GM23338 (cell line): ENCODE measurements around the gene TACC3. TPM values are rescaled to one million over a fixed set of nuclear protein-coding genes. Genes with fewer than 3 reads are reported as not detected.

Experiments
- ATAC-seq: fragments of 200-7000 bp; cut with Tn5 transposase; 3 replicates; pipeline ENCODE4 v1.9.1; 2020
- DNase-seq: peaks from one replicate; pipeline ENCODE4 v3.0.0-alpha.2; 2015; ENCODE audit warnings: low spot score
- H2AFZ ChIP-seq: fragments of 200-600 bp; sonication (generic); 2 replicates; pipeline ENCODE4 v1.8.0; 2016; ENCODE audit warnings: antibody characterized with exemption, mild to moderate bottlenecking, moderate library complexity
- H3F3A ChIP-seq: fragments of 200-600 bp; sonication (generic); replicated peaks from 2 replicates; pipeline ENCODE4 v1.8.0; 2017; ENCODE audit warnings: antibody characterized with exemption, mixed run types, low read depth
- H3K27ac ChIP-seq: fragments of 200-600 bp; sonication (generic); 2 replicates; pipeline ENCODE4 v1.6.1; 2016; ENCODE audit warnings: low read depth
- H3K27me3 ChIP-seq: fragments of 200-600 bp; sonication (generic); 2 replicates; pipeline ENCODE4 v1.8.0; 2016; ENCODE audit warnings: mild to moderate bottlenecking, mixed run types, moderate library complexity; ENCODE audit not compliant: insufficient read depth
- H3K36me3 ChIP-seq: fragments of 200-600 bp; sonication (generic); 2 replicates; pipeline ENCODE4 v1.8.0; 2016; ENCODE audit warnings: mild to moderate bottlenecking; ENCODE audit not compliant: insufficient read depth
- H3K4me1 ChIP-seq: fragments of 200-600 bp; sonication (generic); 2 replicates; pipeline ENCODE4 v1.8.0; 2016; ENCODE audit warnings: mild to moderate bottlenecking, moderate library complexity; ENCODE audit not compliant: insufficient read depth
- H3K4me2 ChIP-seq: fragments of 200-600 bp; sonication (generic); 2 replicates; pipeline ENCODE4 v1.7.1; 2017; ENCODE audit warnings: mixed run types
- H3K4me3 ChIP-seq: fragments of 200-600 bp; sonication (generic); 2 replicates; pipeline ENCODE4 v1.6.1; 2016; ENCODE audit warnings: mixed run types
- H3K79me2 ChIP-seq: fragments of 200-600 bp; sonication (generic); replicated peaks from 2 replicates; pipeline ENCODE4 v1.8.0; 2017; ENCODE audit warnings: mild to moderate bottlenecking; ENCODE audit not compliant: insufficient read depth
- H3K9me2 ChIP-seq: fragments of 200-600 bp; sonication (generic); 2 replicates; pipeline ENCODE4 v1.8.0; 2017; ENCODE audit not compliant: insufficient read depth
- H4K20me1 ChIP-seq: fragments of 200-600 bp; sonication (generic); replicated peaks from 2 replicates; pipeline ENCODE4 v1.8.0; 2017; ENCODE audit warnings: mild to moderate bottlenecking; ENCODE audit not compliant: insufficient read depth
- H3K27ac Mint-ChIP-seq: 2 replicates; pipeline ENCODE4 v1.8.0; 2020; ENCODE audit warnings: inconsistent platforms, mild to moderate bottlenecking, moderate library complexity, mixed read lengths
- H3K27me3 Mint-ChIP-seq: 3 replicates; pipeline ENCODE4 v1.8.0; 2022; ENCODE audit warnings: low read depth, mild to moderate bottlenecking, moderate library complexity, mixed read lengths, inconsistent platforms; ENCODE audit not compliant: insufficient read depth, poor library complexity
- H3K36me3 Mint-ChIP-seq: 3 replicates; pipeline ENCODE4 v1.8.0; 2021; ENCODE audit warnings: low read depth, mild to moderate bottlenecking, inconsistent platforms, moderate library complexity, mixed read lengths
- H3K4me1 Mint-ChIP-seq: 3 replicates; pipeline ENCODE4 v1.8.0; 2020; ENCODE audit warnings: mild to moderate bottlenecking, inconsistent platforms, mixed read lengths
- H3K4me3 Mint-ChIP-seq: 3 replicates; pipeline ENCODE4 v1.8.0; 2021; ENCODE audit warnings: moderate library complexity, mild to moderate bottlenecking, inconsistent platforms, mixed read lengths
- H3K9me3 Mint-ChIP-seq: 3 replicates; pipeline ENCODE4 v1.8.0; 2020; ENCODE audit warnings: moderate library complexity, mild to moderate bottlenecking, inconsistent platforms, mixed read lengths
- EZH2 ChIP-seq: fragments of 200-600 bp; sonication (generic); IDR thresholded peaks from one replicate; pipeline ENCODE4 v1.8.0; 2017; ENCODE audit warnings: antibody characterized with exemption, mild to moderate bottlenecking, low read depth; ENCODE audit not compliant: unreplicated experiment
- EZH2phosphoT487 ChIP-seq: fragments of 200-600 bp; sonication (generic); IDR thresholded peaks from one replicate; pipeline ENCODE4 v1.8.1; 2018; ENCODE audit warnings: antibody characterized with exemption; ENCODE audit not compliant: unreplicated experiment
- NANOG ChIP-seq: IDR thresholded peaks from 2 replicates; pipeline ENCODE4 v1.6.1; 2016; ENCODE audit warnings: antibody characterized with exemption, borderline replicate concordance
- POLR2AphosphoS5 ChIP-seq: IDR thresholded peaks from 2 replicates; pipeline ENCODE4 v1.6.1; 2016; ENCODE audit warnings: antibody characterized with exemption, low read depth
- STAT1 ChIP-seq: IDR thresholded peaks from one replicate; pipeline ENCODE4 v1.6.1; 2016; ENCODE audit warnings: antibody characterized with exemption; ENCODE audit not compliant: unreplicated experiment
- ZNF331 ChIP-seq: fragments of 250-450 bp; sonication (Bioruptor Pico); IDR thresholded peaks from 2 replicates; pipeline ENCODE4 v1.5.0; 2020; ENCODE audit warnings: low read depth, mild to moderate bottlenecking, moderate library complexity
- polyA plus RNA-seq: library from polyadenylated mRNA; unstranded; fragments of >200 nt; fragmentation: Nextera tagmentation; extraction: Ambion mirVana; gene quantifications from 2 replicates; pipeline ENCODE4 v1.2.1, GENCODE V29; 2016
- total RNA-seq: library from RNA; depleted of rRNA; stranded (reverse); fragments of >200 nt; shearing (Covaris generic); gene quantifications from 2 replicates; pipeline ENCODE4 v1.2.3, GENCODE V29; 2014
- TF ChIP-seq, protein P1 (sequence below): IDR thresholded peaks from 2 replicates; pipeline ENCODE4 v1.6.1; 2016; ENCODE audit warnings: antibody characterized with exemption
- TF ChIP-seq, protein P2 (sequence below), 2 experiments: fragments of 200-600 bp in 1 of 2; sonication (generic) in 1 of 2; conservative IDR thresholded peaks; 2 replicates each; pipeline versions ENCODE4 v1.5.1 to v1.6.1; 2016 to 2017; ENCODE audit warnings: antibody characterized with exemption in 2 of 2, low read depth in 2 of 2, mild to moderate bottlenecking in 2 of 2, moderate library complexity in 1 of 2
- TF ChIP-seq, protein P3 (sequence below): IDR thresholded peaks from one replicate; pipeline ENCODE4 v1.6.1; 2018; ENCODE audit warnings: antibody characterized with exemption; ENCODE audit not compliant: unreplicated experiment

Gene TACC3
- total and polyA plus RNA-seq, 2 experiments from 2014 or later: 120 TPM

DNA sequence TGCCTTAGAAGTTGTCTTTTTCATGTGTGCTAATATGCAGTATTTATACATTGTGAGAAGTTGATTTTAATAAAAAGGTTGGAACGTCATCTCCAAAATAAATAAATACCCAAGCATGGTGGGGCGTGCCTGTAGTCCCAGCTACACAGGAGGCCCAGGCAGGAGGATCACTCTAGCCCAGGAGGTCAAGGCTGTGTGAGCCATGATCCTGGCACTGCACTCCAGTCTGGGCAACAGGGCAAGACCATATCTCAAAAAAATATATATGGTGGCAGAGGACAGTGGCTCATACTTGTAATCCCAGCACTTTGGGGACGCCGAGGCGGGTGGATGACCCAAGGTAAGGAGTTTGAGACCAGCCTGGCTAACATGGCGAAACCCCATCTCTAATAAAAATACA is 15.6 kb upstream of the TACC3 start:
- Histone ChIP-seq H2AFZ (no peak overlapping the region), H3K27me3 (no peaks in the 10 kb centered on the region), H3F3A (no peaks in the 10 kb centered on the region), H3K9me2 (no peaks in the 10 kb centered on the region), H3K4me1 (no peaks in the 10 kb centered on the region; the same call in 1 of the 2 replicates), H4K20me1 (peaks cover 37% of the 10 kb centered on the region), H3K36me3 (0 out of 2 replicates have a peak, but pooled peaks cover 4% of the 10 kb centered on the region), H3K79me2 (peaks cover 89% of the 10 kb centered on the region), H3K27ac (no peak overlapping the region), H3K4me2 (no peak overlapping the region), H3K4me3 (no peak overlapping the region)
- H3K27ac Mint-ChIP-seq: no peak overlapping the region
- no peaks in the 10 kb centered on the region for H3K9me3 Mint-ChIP-seq
- ATAC-seq (no peak), DNase-seq (no peak)
- peaks cover 6% of the 10 kb centered on the region for H3K27me3 Mint-ChIP-seq
- H3K4me3 Mint-ChIP-seq: no peak overlapping the region
- no peak for TF ChIP-seq EZH2phosphoT487
- no peak for TF ChIP-seq STAT1
- no peak for TF ChIP-seq EZH2
- TF ChIP-seq, protein P1, sequence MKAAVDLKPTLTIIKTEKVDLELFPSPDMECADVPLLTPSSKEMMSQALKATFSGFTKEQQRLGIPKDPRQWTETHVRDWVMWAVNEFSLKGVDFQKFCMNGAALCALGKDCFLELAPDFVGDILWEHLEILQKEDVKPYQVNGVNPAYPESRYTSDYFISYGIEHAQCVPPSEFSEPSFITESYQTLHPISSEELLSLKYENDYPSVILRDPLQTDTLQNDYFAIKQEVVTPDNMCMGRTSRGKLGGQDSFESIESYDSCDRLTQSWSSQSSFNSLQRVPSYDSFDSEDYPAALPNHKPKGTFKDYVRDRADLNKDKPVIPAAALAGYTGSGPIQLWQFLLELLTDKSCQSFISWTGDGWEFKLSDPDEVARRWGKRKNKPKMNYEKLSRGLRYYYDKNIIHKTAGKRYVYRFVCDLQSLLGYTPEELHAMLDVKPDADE: no peak
- TF ChIP-seq ZNF331 (CRISPR knock-in tag): no peak
- TF ChIP-seq NANOG: no peak
- TF ChIP-seq, protein P2, sequence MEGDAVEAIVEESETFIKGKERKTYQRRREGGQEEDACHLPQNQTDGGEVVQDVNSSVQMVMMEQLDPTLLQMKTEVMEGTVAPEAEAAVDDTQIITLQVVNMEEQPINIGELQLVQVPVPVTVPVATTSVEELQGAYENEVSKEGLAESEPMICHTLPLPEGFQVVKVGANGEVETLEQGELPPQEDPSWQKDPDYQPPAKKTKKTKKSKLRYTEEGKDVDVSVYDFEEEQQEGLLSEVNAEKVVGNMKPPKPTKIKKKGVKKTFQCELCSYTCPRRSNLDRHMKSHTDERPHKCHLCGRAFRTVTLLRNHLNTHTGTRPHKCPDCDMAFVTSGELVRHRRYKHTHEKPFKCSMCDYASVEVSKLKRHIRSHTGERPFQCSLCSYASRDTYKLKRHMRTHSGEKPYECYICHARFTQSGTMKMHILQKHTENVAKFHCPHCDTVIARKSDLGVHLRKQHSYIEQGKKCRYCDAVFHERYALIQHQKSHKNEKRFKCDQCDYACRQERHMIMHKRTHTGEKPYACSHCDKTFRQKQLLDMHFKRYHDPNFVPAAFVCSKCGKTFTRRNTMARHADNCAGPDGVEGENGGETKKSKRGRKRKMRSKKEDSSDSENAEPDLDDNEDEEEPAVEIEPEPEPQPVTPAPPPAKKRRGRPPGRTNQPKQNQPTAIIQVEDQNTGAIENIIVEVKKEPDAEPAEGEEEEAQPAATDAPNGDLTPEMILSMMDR (conservative IDR thresholded peaks at IDR 0.05; ENCODE audit: low read depth in 2 of 2): no peak
- peaks cover 6% of the 10 kb centered on the region; the same call in 1 of the 3 replicates for H3K4me1 Mint-ChIP-seq
- peaks cover 58% of the 10 kb centered on the region for H3K36me3 Mint-ChIP-seq

DNA sequence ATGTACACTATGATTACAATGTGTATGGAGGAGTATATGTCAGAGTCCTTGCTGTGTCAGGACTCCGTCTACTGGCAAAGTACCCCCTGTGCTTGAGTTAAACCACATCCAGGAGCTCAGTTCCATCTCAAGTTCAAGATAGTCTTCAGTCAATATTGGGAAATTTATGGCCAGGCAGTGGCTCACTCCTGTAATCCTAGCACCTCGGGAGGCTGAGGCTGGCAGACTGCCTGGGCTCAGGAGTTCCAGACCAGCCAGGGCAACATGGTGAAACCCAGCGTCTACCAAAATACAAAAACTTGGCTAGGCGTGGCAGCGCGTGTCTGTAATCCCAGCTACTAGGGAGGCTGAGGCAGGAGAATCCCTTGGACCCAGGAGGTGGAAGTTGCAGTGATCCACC is 15.0 kb upstream of the TACC3 start:
- TF ChIP-seq, protein P3, sequence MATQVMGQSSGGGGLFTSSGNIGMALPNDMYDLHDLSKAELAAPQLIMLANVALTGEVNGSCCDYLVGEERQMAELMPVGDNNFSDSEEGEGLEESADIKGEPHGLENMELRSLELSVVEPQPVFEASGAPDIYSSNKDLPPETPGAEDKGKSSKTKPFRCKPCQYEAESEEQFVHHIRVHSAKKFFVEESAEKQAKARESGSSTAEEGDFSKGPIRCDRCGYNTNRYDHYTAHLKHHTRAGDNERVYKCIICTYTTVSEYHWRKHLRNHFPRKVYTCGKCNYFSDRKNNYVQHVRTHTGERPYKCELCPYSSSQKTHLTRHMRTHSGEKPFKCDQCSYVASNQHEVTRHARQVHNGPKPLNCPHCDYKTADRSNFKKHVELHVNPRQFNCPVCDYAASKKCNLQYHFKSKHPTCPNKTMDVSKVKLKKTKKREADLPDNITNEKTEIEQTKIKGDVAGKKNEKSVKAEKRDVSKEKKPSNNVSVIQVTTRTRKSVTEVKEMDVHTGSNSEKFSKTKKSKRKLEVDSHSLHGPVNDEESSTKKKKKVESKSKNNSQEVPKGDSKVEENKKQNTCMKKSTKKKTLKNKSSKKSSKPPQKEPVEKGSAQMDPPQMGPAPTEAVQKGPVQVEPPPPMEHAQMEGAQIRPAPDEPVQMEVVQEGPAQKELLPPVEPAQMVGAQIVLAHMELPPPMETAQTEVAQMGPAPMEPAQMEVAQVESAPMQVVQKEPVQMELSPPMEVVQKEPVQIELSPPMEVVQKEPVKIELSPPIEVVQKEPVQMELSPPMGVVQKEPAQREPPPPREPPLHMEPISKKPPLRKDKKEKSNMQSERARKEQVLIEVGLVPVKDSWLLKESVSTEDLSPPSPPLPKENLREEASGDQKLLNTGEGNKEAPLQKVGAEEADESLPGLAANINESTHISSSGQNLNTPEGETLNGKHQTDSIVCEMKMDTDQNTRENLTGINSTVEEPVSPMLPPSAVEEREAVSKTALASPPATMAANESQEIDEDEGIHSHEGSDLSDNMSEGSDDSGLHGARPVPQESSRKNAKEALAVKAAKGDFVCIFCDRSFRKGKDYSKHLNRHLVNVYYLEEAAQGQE: no peak
- TF ChIP-seq POLR2AphosphoS5: no peak
- no peaks in the 10 kb centered on the region; the same call in 1 of the 2 replicates for H3K4me1 ChIP-seq
- H3K9me3 Mint-ChIP-seq: no peaks in the 10 kb centered on the region
- ATAC-seq (no peak), DNase-seq (no peak)
- H3K4me3 Mint-ChIP-seq: no peak overlapping the region
- H4K20me1 ChIP-seq: peaks cover 41% of the 10 kb centered on the region
- no peaks in the 10 kb centered on the region for H3K27me3 ChIP-seq
- no peaks in the 10 kb centered on the region for H3F3A ChIP-seq
- no peak overlapping the region for H3K27ac ChIP-seq
- H3K79me2 ChIP-seq: peaks cover 91% of the 10 kb centered on the region
- no peak overlapping the region for H3K27ac Mint-ChIP-seq
- no peaks in the 10 kb centered on the region for H3K9me2 ChIP-seq
- H3K27me3 Mint-ChIP-seq: peaks cover 10% of the 10 kb centered on the region
- H2AFZ ChIP-seq: no peak overlapping the region
- no peak overlapping the region for H3K4me3 ChIP-seq
- H3K4me1 Mint-ChIP-seq: peaks cover 11% of the 10 kb centered on the region
- H3K36me3 ChIP-seq: 0 out of 2 replicates have a peak, but pooled peaks cover 4% of the 10 kb centered on the region
- H3K36me3 Mint-ChIP-seq: peaks cover 63% of the 10 kb centered on the region
- H3K4me2 ChIP-seq: no peak overlapping the region
